SJSA1 (cell line): ENCODE data around the gene EHBP1. TPM values are rescaled to one million over a fixed set of nuclear protein-coding genes. Genes with fewer than 3 reads are reported as not detected.
A peak's percentile ranks its signal among the peaks of the same experiment; 100 is the strongest.

ENCODE experiments used
- DNase-seq, 2 experiments: peaks; one replicate each; pipeline ENCODE4 v3.0.0-alpha.2; 2015 to 2020; ENCODE audit warnings: low spot score in 2 of 2, low read depth in 1 of 2
- H3K27ac ChIP-seq: fragments of 250-450 bp; sonication (Bioruptor Pico); 2 replicates; pipeline ENCODE4 v1.5.1; 2020; ENCODE audit warnings: mild to moderate bottlenecking, moderate library complexity
- H3K27me3 ChIP-seq: fragments of 250-450 bp; sonication (Bioruptor Pico); replicated peaks from 2 replicates; pipeline ENCODE4 v1.5.1; 2020; ENCODE audit warnings: mild to moderate bottlenecking, moderate library complexity
- H3K36me3 ChIP-seq: fragments of 250-450 bp; sonication (Bioruptor Pico); 2 replicates; pipeline ENCODE4 v1.5.1; 2020; ENCODE audit warnings: mild to moderate bottlenecking
- H3K4me1 ChIP-seq: fragments of 250-450 bp; sonication (Bioruptor Pico); replicated peaks from 2 replicates; pipeline ENCODE4 v1.6.1; 2021; ENCODE audit warnings: mild to moderate bottlenecking
- H3K4me3 ChIP-seq: fragments of 250-450 bp; sonication (Bioruptor Pico); 2 replicates; pipeline ENCODE4 v1.5.1; 2020; ENCODE audit warnings: mild to moderate bottlenecking
- H3K9me3 ChIP-seq: fragments of 250-450 bp; sonication (Bioruptor Pico); replicated peaks from 2 replicates; pipeline ENCODE4 v1.5.1; 2020; ENCODE audit warnings: mild to moderate bottlenecking
- total RNA-seq: library from RNA; depleted of rRNA; stranded (reverse); fragments of >200 nt; shearing (Covaris generic); gene quantifications from 2 replicates; pipeline ENCODE4 v1.2.3, GENCODE V29; 2014

EHBP1 gene
- total RNA-seq, 1 experiment from 2014 or later = 60.1 TPM

DNA sequence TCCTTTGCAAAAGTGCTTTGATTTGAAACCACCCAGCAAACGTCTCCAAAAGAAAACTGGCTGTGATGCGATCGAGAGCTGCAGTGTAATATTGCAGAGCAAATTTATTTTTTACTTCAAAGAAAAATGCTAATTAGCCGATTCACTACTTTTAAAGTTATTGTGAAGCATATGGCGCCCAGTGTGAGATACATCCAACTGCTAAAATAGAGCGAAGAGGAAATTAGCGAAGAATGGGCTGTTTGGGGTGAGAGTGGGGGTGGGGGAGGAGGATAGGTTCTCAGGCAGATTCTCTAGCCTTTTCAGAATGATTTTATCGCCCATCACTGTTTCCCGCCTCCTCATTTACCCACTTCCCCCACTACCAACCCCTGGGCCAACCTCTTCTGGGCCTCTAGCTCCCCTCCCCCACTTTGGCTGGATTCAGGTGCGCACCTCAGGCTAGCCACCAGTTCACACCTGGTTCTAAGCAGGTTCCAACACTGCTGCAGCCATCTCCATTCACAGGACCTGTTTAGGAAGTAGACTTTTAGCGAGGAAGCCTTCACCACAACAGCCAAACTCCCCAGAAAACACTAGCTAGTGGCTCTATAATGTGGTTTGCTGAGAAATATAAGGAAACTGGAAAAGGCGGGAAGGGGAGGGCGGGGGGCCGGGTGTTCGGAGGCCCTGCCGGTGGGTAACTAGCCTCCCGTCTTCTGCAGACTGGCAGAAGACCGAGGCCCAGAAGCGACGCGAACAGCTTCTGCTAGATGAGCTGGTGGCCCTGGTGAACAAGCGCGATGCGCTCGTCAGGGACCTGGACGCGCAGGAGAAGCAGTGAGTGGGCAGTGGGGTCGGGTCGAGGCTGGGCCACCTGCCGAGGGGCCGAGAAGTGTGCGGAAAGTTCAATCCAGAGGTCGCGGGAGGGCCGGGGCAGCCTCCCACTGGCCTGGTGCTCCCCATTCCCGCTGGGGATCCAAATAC lies 339.1 kb downstream of the EHBP1 start:
- Histone ChIP-seq H3K4me1 (no peaks in the 10 kb centered on the region; the same call in 1 of the 2 replicates), H3K9me3 (no peaks in the 10 kb centered on the region), H3K27me3 (no peaks in the 10 kb centered on the region), H3K4me3 (no peak overlapping the region), H3K27ac (no peak overlapping the region), H3K36me3 (no peaks in the 10 kb centered on the region)
- no peak for DNase-seq

DNA sequence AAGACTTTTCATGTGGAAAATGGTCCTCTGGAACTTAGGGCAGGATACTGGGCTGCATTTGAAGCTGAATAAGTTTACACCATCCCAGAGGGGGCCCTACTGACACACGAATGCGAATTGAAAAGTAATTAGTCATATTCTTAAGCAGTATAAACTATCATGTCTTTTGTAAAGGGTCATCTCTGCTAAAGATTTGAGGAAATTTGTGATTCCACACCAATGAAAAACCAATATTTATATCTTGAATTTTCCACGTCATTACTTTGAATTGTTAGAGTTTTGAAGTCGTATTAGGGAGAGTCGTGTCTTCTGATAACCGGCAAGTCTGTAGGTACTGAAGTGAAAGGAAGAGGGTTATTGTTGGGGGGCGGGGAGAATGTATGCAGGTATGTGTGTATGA lies 341.0 kb downstream of the EHBP1 start:
- H3K27me3 ChIP-seq = no peaks in the 10 kb centered on the region
- H3K4me1 ChIP-seq = no peaks in the 10 kb centered on the region; the same call in 1 of the 2 replicates
- H3K36me3 ChIP-seq = no peaks in the 10 kb centered on the region
- no peak for DNase-seq
- no peak overlapping the region for H3K27ac ChIP-seq
- H3K9me3 ChIP-seq = 0 out of 2 replicates have a peak, but pooled peaks cover 3% of the 10 kb centered on the region
- no peak overlapping the region for H3K4me3 ChIP-seq

DNA sequence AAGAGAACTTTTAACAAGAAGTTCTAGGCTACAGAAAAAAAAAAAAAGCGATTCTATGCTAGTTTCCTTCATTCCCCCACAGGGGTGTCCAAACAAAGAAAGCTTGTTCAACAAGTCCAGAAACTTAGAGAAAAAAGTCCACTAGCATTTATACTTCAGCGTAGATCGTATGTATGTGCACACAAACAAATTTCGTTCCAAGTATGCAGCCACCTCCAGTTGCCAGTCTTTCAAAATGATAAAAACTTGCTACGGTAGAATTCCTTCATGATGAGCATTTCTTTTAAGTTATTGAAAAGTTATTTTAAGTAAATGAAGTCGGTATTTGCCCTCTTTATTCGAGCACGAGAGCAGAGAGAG lies 341.4 kb downstream of the EHBP1 start:
- no peak overlapping the region for H3K4me3 ChIP-seq
- no peaks in the 10 kb centered on the region for H3K27me3 ChIP-seq
- no peak for DNase-seq
- H3K9me3 ChIP-seq = 0 out of 2 replicates have a peak, but pooled peaks cover 3% of the 10 kb centered on the region
- no peaks in the 10 kb centered on the region; the same call in 1 of the 2 replicates for H3K4me1 ChIP-seq
- no peak overlapping the region for H3K27ac ChIP-seq
- H3K36me3 ChIP-seq = no peaks in the 10 kb centered on the region

GRCh38 chr2:63047321-63048279 lies 342.1 kb downstream of the EHBP1 start:
- H3K27ac ChIP-seq = no peak overlapping the region
- H3K36me3 ChIP-seq = no peaks in the 10 kb centered on the region
- H3K9me3 ChIP-seq = 0 out of 2 replicates have a peak, but pooled peaks cover 3% of the 10 kb centered on the region
- H3K27me3 ChIP-seq = no peaks in the 10 kb centered on the region
- no peak for DNase-seq
- H3K4me3 ChIP-seq = no peak overlapping the region
- no peaks in the 10 kb centered on the region; the same call in 1 of the 2 replicates for H3K4me1 ChIP-seq

DNA sequence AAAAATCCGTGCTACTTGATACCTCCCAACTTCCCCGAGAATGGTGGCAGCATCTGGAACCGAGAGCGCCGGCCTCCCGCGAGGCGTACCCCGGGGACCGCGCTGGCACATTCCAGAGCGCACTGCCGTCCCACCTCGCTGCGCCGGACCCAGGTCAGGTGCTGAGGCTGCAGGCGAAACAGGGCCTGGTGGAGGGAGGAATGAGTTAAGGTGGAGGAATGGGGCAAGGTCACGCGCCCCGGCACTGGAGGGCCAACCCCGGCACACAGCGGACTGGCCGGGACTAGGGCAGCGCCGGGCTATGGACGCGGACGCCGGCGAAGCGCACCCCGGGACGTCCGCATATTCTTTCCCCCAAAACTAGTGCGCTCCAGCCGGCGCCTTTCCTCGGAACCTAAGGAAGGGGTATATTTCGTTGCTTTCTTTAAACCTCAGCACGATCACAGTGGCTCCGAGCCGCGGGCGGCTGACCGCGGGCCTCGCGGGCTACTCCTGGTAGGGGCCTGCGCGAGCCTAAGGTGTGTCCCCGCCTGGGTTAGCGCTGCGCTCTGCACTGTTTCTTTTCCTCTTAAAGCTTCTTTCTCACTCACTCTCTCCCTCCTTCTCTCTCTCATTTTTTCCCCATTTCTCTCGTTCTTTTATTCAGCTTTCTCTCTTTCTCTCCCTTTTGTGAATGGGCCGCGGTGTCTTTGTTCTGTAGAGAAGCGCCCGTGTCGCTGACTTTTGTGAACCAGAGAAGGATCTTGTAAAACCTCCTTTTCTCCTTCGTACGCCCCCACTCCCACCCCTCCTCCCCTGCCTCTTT lies 343.1 kb downstream of the EHBP1 start:
- no peak for DNase-seq
- no peaks in the 10 kb centered on the region for H3K27me3 ChIP-seq
- no peaks in the 10 kb centered on the region for H3K36me3 ChIP-seq
- H3K4me3 ChIP-seq = no peak overlapping the region
- H3K27ac ChIP-seq = no peak overlapping the region
- no peaks in the 10 kb centered on the region; the same call in 1 of the 2 replicates for H3K4me1 ChIP-seq
- H3K9me3 ChIP-seq = 0 out of 2 replicates have a peak, but pooled peaks cover 3% of the 10 kb centered on the region

DNA sequence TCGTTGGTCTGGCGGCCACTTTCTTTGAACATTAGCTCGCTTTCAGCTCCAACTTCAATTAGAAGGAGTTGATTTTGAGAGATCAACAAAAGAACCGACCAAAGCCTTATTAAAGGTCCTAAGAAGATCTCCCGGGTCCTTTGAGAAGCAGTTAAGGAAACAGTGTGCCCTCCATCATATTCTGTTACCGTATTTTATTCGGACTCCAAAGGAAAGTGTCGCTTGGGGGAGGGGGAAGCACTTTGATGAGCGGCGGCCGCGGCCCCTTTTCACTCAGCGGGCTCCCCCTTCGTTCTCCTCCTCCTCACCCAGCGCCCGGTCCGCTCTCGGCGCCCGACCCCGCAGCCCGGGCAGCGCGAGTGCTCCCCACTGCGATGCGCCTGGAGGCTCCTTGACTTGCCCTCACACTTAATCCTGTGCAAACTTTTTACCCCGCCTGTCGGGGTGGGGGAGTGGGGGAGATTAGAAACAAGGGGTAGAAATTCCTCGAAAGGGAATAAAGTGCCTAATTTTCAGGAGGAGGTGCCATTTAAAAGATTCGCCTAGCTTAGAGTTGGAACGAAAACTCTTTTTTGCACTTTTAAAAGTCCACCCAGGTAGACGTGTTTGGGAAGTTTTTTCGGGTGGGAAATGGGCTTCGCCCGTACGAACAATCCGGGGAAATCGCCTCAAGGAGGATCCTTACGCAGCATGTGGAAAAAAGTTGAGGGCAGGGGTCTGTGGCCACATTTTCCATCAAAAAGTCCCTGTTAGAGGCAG lies 343.9 kb downstream of the EHBP1 start:
- H3K9me3 ChIP-seq = 0 out of 2 replicates have a peak, but pooled peaks cover 3% of the 10 kb centered on the region
- H3K27me3 ChIP-seq = no peaks in the 10 kb centered on the region
- H3K27ac ChIP-seq = no peak overlapping the region
- H3K36me3 ChIP-seq = no peaks in the 10 kb centered on the region
- H3K4me1 ChIP-seq = no peaks in the 10 kb centered on the region; the same call in 1 of the 2 replicates
- DNase-seq = peak in 1 of 2 experiments; percentile 25
- peak overlapping the region; percentile 76 for H3K4me3 ChIP-seq

- no peaks in the 10 kb centered on the region for H3K36me3 ChIP-seq
- no peak for DNase-seq
- 0 out of 2 replicates have a peak, but pooled peaks cover 3% of the 10 kb centered on the region for H3K9me3 ChIP-seq
- H3K4me1 ChIP-seq = no peaks in the 10 kb centered on the region; the same call in 1 of the 2 replicates
- peak overlapping the region; percentile 76 for H3K4me3 ChIP-seq
- H3K27me3 ChIP-seq = no peaks in the 10 kb centered on the region
- 0 out of 2 replicates have a peak overlapping the region, but pooled peaks have one; percentile 36 for H3K27ac ChIP-seq
Measured at GRCh38 chr2:63049970-63050333, 344.4 kb downstream of the EHBP1 start.

- no peaks in the 10 kb centered on the region; the same call in 1 of the 2 replicates for H3K4me1 ChIP-seq
- peak within 1 kb of the TSS; percentile 36; the same call in 1 of the 2 replicates for H3K27ac ChIP-seq
- H3K36me3 ChIP-seq = no peaks in the 10 kb centered on the region
- no peaks in the 10 kb centered on the region for H3K27me3 ChIP-seq
- DNase-seq = peak; percentile 78 to 83
- H3K9me3 ChIP-seq = 0 out of 2 replicates have a peak, but pooled peaks cover 3% of the 10 kb centered on the region
- H3K4me3 ChIP-seq = peak within 1 kb of the TSS; percentile 76
Measured at GRCh38 chr2:63050334-63051041, 345.0 kb downstream of the EHBP1 start, which contains the start of gene OTX1. TSS of gene OTX1 (plus strand) at chr2:63050830. CDS start at chr2:63052991, 2,161 bp downstream.

DNA sequence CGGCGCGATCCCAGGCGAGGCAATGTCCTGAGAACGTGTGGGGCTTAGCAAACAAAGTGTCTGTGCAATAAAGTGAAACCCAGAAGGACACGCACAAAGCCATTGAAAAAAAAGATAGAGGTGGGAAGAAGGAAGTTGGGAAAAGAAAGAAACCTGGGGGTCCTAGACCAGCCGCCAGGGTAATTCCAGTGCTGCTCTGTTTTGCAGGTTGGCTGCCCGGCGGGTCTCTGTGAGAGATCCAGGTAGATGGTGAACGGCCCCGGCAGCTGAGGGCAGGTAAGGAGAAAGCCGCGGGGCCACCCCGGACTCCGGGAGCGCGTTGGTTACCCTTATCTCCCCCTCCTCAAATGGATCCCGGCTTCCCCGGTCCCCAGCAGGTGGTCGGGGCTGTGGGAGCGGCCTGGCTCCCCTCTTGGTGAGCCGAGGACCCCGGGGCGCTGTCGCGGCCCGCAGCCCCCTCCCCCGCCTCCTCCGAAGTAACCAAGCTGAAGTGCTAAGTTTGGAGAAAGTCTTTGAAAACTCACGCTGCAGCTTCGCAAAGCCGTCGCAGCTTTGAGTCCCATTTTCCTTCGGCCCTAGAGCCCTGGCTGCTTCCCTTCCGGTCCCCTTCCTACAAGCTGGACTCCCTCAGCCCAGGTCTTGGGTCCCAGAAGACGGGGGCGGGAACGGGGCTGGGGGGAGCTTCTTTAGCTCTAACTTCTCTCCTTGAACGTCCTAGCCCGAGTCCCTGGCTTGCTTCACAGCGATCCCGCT lies 345.7 kb downstream of the EHBP1 start:
- Histone ChIP-seq H3K36me3 (peaks cover 4% of the 10 kb centered on the region; the same call in 1 of the 2 replicates), H3K4me1 (no peaks in the 10 kb centered on the region; the same call in 1 of the 2 replicates), H3K27me3 (no peaks in the 10 kb centered on the region), H3K4me3 (peak overlapping the region; percentile 76), H3K9me3 (0 out of 2 replicates have a peak, but pooled peaks cover 3% of the 10 kb centered on the region), H3K27ac (peak overlapping the region; percentile 30; the same call in 1 of the 2 replicates)
- no peak for DNase-seq

- no peak overlapping the region for H3K4me3 ChIP-seq
- H3K4me1 ChIP-seq = no peaks in the 10 kb centered on the region; the same call in 1 of the 2 replicates
- H3K27me3 ChIP-seq = no peaks in the 10 kb centered on the region
Measured at GRCh38 chr2:63051795-63052333, 346.4 kb downstream of the EHBP1 start.

More at GRCh38 chr2:63051795-63052333, 346.4 kb downstream of the EHBP1 start:
- Histone ChIP-seq H3K9me3 (0 out of 2 replicates have a peak, but pooled peaks cover 3% of the 10 kb centered on the region), H3K27ac (no peak overlapping the region), H3K36me3 (peaks cover 4% of the 10 kb centered on the region; the same call in 1 of the 2 replicates)
- DNase-seq = no peak
